Lower lobe of right lung (tissue), 2 donors: ENCODE results near the gene FRMD4A. TPM values are rescaled to one million over a fixed set of nuclear protein-coding genes. Genes with fewer than 3 reads are reported as not detected.

ENCODE experiments used
- ATAC-seq, 2 donors: fragments of 200-7000 bp; cut with Tn5 transposase; one replicate each; pipeline ENCODE4 v1.9.1; 2020 to 2022; ENCODE audit warnings: mild to moderate bottlenecking in 2 of 2, moderate library complexity in 2 of 2
- DNase-seq: peaks from one replicate; pipeline ENCODE4 v3.0.0-alpha.2; 2020
- H3K27ac ChIP-seq: fragments of 200-600 bp; one replicate; pipeline ENCODE4 v1.8.0; 2022
- H3K27me3 ChIP-seq: fragments of 200-600 bp; one replicate; pipeline ENCODE4 v1.8.0; 2022; ENCODE audit warnings: low read depth
- H3K36me3 ChIP-seq: fragments of 200-600 bp; one replicate; pipeline ENCODE4 v1.8.0; 2022; ENCODE audit warnings: mild to moderate bottlenecking
- H3K4me1 ChIP-seq: fragments of 200-600 bp; one replicate; pipeline ENCODE4 v1.8.0; 2022
- H3K4me3 ChIP-seq: fragments of 200-600 bp; one replicate; pipeline ENCODE4 v1.8.0; 2022; ENCODE audit warnings: mild to moderate bottlenecking
- H3K9me3 ChIP-seq: fragments of 200-600 bp; one replicate; pipeline ENCODE4 v1.8.0; 2022
- CTCF ChIP-seq: fragments of 200-600 bp; IDR thresholded peaks from one replicate; pipeline ENCODE4 v1.8.0; 2022; ENCODE audit warnings: antibody characterized with exemption, mild to moderate bottlenecking
- intact Hi-C: fragments of 100-400 bp; cut with DNase I; formaldehyde crosslinking; loops from one replicate; pipeline ENCODE4 v1.11.0; 2022
- total RNA-seq: library from RNA; stranded (reverse); fragmentation: NEBNext Ultra II Directional; extraction: Animal tissue kit (Norgen Biotek cat#: 25700); gene quantifications from one replicate; pipeline ENCODE4 v1.2.1, GENCODE V29; 2021
- donor health status: DM: no; HTN: yes; CAD: no; lungs with severe emphysema.

The FRMD4A gene
- total RNA-seq, 1 donor from 2014 or later: 64.8 TPM

- no peaks in the 10 kb centered on the region for H3K4me1 ChIP-seq
- no peak overlapping the region for H3K4me3 ChIP-seq
- DNase-seq (no peak), ATAC-seq (no peak)
- intact Hi-C loops: no loop called here
- no peaks in the 10 kb centered on the region for H3K36me3 ChIP-seq
- no peaks in the 10 kb centered on the region for H3K9me3 ChIP-seq
- no peaks in the 10 kb centered on the region for H3K27me3 ChIP-seq
- TF ChIP-seq CTCF: no peak
- H3K27ac ChIP-seq: no peak overlapping the region
These were observed 579.4 kb downstream of the FRMD4A start for GRCh38 chr10:13751191-13751764.

DNA sequence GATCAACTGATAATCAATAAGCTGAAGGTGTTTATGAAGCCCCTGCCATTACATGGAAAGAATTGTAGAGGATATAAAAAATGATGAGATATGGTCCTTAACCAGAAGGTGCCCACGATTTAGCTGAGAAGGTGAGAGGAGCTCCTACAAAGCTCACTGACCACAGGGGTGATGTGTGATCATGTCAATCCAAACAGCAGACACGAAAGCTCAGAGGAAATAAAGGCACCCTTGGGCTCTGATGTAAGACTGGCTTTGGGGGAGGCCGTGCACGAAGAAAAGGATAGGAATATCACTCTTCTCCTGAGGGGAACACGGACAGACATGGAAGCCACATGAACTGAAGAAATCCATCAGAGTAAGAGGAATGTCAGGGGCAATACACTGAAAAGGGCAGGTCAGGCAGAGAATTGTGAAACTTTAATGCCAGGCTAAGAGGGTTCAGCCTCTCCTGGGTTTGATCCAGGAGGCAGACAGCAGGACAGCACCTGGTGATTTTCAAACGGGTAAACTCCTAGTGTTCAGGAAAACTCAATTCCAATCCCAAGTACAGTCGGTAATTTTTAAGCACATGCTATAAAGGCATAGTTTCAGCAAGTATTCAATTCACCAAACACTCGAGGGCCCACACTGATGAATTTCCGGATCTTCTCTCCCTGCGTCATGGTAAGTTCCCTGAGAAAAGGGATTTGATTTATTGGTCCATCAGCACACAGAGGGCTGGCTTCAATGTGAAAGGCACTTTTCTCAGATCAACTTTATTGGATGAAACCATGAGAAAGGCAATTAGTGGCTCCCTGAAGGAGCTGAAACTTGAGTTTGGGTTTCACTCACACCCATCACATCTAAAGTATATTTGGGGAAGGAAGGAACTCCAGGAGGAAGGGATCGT, 580.2 kb downstream of the FRMD4A start:
- no peaks in the 10 kb centered on the region for H3K9me3 ChIP-seq
- no peaks in the 10 kb centered on the region for H3K4me1 ChIP-seq
- DNase-seq: no peak
- ATAC-seq: no peak
- TF ChIP-seq CTCF: no peak
- H3K4me3 ChIP-seq: no peak overlapping the region
- H3K27ac ChIP-seq: no peak overlapping the region
- intact Hi-C loops: no loop called here
- H3K36me3 ChIP-seq: no peaks in the 10 kb centered on the region
- H3K27me3 ChIP-seq: no peaks in the 10 kb centered on the region

GRCh38 chr10:13745271-13745670, 585.5 kb downstream of the FRMD4A start:
- no peak for DNase-seq
- TF ChIP-seq CTCF: no peak
- Histone ChIP-seq H3K36me3 (peaks cover 9% of the 10 kb centered on the region), H3K4me1 (no peaks in the 10 kb centered on the region), H3K27me3 (no peaks in the 10 kb centered on the region), H3K4me3 (no peak overlapping the region), H3K27ac (no peak overlapping the region), H3K9me3 (no peaks in the 10 kb centered on the region)
- no peak for ATAC-seq
- intact Hi-C loops: no loop called here

- Histone ChIP-seq H3K4me1 (no peaks in the 10 kb centered on the region), H3K36me3 (peaks cover 13% of the 10 kb centered on the region), H3K9me3 (no peaks in the 10 kb centered on the region), H3K27me3 (no peaks in the 10 kb centered on the region), H3K4me3 (no peak overlapping the region), H3K27ac (no peak overlapping the region)
- DNase-seq: no peak
- intact Hi-C loops: no loop called here
- no peak for TF ChIP-seq CTCF
- ATAC-seq: no peak
These were observed 586.8 kb downstream of the FRMD4A start for GRCh38 chr10:13743963-13744362.

DNA sequence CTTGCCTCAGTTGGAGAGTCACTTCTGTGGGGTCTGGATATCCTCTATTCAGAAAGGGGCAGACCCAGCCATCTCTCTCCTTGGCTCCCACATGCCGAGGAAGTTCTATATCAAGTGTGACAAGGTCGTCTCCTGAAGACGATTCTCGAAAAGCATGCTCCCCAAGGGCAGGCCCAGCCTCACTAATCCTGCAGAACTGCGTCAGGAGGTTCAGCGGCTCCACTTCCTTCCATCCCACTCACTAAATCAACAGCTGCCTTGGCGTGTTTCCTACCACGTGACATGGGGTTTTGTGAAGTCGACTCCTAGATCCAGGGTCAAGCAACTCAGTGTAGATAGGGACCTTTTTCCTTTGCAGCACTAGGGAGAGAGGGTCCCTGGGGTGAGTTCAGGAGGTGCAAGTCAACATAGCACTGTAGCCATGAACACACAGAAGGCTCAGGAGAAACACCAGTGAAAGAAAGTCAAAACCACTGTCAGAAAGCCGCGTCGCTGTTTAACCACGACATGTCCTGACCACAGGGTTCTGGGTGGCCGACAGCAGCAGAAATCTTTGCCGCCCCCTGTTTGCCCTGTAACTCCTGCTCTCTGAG, 587.5 kb downstream of the FRMD4A start:
- Histone ChIP-seq H3K9me3 (no peaks in the 10 kb centered on the region), H3K36me3 (peaks cover 13% of the 10 kb centered on the region), H3K27ac (no peak overlapping the region), H3K4me3 (no peak overlapping the region), H3K27me3 (no peaks in the 10 kb centered on the region), H3K4me1 (no peaks in the 10 kb centered on the region)
- TF ChIP-seq CTCF: no peak
- ATAC-seq: peak in 1 of 2 donors; percentile 33
- no peak for DNase-seq
- intact Hi-C loops: no loop called here
